Vagina (tissue), 2 donors: ENCODE measurements around the gene SLC13A1.

Experiments used
- POLR2A ChIP-seq, 2 donors: fragments of 450-650 bp; IDR thresholded peaks; one replicate each; pipeline ENCODE4 v1.6.1; 2017; ENCODE audit warnings: antibody characterized with exemption in 2 of 2, mild to moderate bottlenecking in 2 of 2, moderate library complexity in 2 of 2
- POLR2AphosphoS5 ChIP-seq, 2 donors: sonication (generic); formaldehyde crosslinking; IDR thresholded peaks; one replicate each; pipeline ENCODE4 v1.9.0; 2017; ENCODE audit warnings: antibody characterized with exemption in 2 of 2, mild to moderate bottlenecking in 2 of 2, low read depth in 1 of 2; ENCODE audit not compliant: insufficient read depth in 1 of 2
- TF ChIP-seq, protein P1 (sequence below), 3 experiments: fragments of 450-650 bp in 2 of 3; fragments of 200-600 bp in 1 of 3; sonication (generic) in 1 of 3; IDR thresholded peaks; one replicate each; pipeline ENCODE4 v1.5.1; 2017 to 2019; ENCODE audit warnings: antibody characterized with exemption in 3 of 3, mild to moderate bottlenecking in 2 of 3, moderate library complexity in 2 of 3

DNA sequence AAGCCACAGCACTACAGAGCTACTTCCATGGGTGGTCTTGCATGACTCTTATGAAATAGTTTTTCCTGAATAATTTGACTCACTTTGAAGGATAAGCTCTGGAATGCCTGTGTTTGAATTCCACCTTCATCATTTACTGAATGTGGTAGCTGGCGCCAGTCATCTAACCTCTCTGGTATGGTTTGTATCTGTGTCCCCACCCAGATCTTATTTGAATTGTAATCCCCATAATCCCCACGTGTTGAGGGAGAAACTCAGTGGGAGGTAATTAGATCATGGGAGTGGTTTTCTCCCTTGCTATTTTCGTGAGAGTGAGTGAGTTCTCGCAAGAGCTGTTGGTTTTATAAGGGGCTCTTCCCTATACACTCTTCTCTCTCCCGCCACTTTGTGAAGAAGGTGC is 11.2 kb upstream of the SLC13A1 start:
- TF ChIP-seq POLR2A (IDR thresholded peaks at IDR 0.05) (no peak), POLR2AphosphoS5 (IDR thresholded peaks at IDR 0.05; ENCODE audit: insufficient read depth in 1 of 2, low read depth in 1 of 2) (no peak)
- TF ChIP-seq, protein P1, sequence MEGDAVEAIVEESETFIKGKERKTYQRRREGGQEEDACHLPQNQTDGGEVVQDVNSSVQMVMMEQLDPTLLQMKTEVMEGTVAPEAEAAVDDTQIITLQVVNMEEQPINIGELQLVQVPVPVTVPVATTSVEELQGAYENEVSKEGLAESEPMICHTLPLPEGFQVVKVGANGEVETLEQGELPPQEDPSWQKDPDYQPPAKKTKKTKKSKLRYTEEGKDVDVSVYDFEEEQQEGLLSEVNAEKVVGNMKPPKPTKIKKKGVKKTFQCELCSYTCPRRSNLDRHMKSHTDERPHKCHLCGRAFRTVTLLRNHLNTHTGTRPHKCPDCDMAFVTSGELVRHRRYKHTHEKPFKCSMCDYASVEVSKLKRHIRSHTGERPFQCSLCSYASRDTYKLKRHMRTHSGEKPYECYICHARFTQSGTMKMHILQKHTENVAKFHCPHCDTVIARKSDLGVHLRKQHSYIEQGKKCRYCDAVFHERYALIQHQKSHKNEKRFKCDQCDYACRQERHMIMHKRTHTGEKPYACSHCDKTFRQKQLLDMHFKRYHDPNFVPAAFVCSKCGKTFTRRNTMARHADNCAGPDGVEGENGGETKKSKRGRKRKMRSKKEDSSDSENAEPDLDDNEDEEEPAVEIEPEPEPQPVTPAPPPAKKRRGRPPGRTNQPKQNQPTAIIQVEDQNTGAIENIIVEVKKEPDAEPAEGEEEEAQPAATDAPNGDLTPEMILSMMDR (IDR thresholded peaks at IDR 0.05): no peak
